WI38 (cell line): Measurements from ENCODE around the gene GPRIN1.
"Not testable (repeated sequence)": the region's sequence is repeated elsewhere in the genome, so short reads cannot be mapped to it uniquely, and the experiment has no call there.

Experiments
- H3K4me3 ChIP-seq: 2 replicates; pipeline ENCODE4 v1.5.1; 2011; ENCODE audit warnings: low read depth, mild to moderate bottlenecking, control low read depth, low read length
- TF ChIP-seq, protein P1 (sequence below): IDR thresholded peaks from 2 replicates; pipeline ENCODE4 v1.5.1; 2012; ENCODE audit warnings: low read depth, mild to moderate bottlenecking, control low read depth, low read length

Gene GPRIN1

DNA sequence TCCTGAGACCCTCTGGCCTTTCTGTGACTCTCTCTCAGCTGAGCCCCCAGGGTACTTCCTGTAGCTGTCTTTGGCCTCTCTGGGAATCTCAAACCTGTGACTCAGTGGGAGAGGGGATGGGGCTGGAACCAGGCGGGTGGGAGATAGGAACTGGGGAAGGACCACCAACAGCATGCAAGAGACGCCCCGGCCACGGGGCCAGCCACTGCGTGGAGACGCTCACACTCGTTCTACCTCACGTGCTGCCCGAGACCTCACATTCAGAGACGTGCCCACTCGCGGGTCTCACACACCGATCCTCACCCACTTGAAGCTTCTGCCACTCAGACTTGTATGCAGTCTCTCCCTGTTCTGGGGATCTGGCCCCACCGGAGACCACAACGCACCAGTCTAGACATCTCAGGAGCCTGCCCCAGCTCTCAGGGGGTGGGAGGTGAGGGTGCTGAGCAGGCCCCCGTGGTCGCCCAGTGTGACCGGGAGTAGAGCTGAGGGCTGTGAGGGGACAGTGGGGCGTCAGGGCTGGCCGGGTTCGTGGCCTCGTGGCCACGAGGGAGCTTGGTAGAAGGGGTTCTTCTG, 13.8 kb downstream of the GPRIN1 start:
- TF ChIP-seq, protein P1, sequence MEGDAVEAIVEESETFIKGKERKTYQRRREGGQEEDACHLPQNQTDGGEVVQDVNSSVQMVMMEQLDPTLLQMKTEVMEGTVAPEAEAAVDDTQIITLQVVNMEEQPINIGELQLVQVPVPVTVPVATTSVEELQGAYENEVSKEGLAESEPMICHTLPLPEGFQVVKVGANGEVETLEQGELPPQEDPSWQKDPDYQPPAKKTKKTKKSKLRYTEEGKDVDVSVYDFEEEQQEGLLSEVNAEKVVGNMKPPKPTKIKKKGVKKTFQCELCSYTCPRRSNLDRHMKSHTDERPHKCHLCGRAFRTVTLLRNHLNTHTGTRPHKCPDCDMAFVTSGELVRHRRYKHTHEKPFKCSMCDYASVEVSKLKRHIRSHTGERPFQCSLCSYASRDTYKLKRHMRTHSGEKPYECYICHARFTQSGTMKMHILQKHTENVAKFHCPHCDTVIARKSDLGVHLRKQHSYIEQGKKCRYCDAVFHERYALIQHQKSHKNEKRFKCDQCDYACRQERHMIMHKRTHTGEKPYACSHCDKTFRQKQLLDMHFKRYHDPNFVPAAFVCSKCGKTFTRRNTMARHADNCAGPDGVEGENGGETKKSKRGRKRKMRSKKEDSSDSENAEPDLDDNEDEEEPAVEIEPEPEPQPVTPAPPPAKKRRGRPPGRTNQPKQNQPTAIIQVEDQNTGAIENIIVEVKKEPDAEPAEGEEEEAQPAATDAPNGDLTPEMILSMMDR = no peak
- H3K4me3 ChIP-seq = no peak overlapping the region

DNA sequence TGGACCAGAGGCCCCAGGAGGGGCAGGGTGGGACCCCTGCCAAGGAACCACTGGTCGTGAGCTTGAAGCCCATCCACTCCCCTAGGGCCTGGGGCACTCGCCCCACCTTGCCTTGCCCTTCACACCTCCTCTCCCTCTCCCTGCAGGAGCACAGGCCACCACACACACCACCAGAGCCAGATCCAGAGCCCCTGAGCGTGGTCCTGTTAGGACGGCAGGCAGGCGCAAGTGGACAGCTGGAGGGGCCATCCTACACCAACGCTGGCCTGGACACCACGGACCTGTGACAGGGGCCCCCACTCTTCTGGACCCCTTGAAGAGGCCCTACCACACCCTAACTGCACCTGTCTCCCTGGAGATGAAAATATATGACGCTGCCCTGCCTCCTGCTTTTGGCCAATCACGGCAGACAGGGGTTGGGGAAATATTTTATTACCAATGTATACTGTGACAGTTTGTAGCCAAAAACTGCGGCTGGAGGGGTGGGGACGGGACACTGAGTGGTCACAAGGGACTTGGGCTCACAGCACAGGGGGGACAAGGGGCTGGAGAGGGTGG, 14.5 kb downstream of the GPRIN1 start:
- TF ChIP-seq, protein P1 = no peak
- no peak overlapping the region for H3K4me3 ChIP-seq

DNA sequence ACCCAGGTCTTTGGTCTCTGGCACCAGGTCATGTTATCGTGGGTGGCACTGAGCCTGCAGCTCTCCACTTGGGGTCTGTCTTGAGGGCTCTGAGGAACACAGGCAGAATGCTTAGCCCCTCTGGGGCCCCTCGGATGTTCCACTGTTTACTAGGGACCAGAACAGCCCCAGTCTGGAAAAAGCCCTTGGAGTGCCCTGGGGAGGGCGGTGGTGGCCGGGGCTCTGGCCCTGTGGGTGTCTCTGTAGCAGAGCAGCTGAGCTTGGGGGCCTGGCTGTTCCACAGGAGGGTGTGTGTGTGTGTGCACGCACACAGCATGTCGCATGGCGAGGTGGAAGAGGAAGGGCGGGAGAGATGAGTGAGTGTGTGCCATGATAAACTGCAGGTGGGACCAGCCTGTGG, 15.4 kb downstream of the GPRIN1 start:
- TF ChIP-seq, protein P1 = no peak

DNA sequence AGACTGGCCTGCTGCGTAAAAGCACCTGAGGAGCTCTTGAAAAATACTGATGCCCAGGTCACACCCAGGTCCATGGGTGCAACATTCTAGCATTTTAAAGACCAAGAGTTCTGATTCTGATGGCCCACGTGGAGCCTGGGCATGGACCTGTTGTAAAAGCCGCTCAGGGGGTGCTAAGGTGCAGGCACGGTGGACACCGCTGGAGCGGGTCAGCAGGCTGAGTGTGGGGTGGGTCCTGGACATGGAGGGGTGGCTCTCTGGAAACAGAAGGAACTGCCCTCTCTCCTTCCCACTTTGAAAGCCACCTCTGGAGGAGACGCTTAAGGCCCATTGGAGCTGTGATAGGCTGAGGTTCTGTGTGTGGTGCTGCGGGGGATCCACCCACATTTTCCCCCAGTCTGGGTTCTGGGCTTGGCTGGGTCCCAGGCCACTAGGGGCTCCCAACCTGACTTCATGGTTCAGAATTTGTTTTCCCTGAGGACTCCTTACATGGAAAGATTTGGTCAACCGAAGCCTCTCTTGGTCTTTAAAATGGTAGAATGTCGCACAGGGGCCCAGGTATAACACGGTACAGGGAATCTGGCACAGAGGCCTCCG, 16.6 kb downstream of the GPRIN1 start:
- no peak overlapping the region for H3K4me3 ChIP-seq
- TF ChIP-seq, protein P1 = no peak

More for the DNA sequence above, 15.4 kb downstream of the GPRIN1 start:
- H3K4me3 ChIP-seq = no peak overlapping the region

DNA sequence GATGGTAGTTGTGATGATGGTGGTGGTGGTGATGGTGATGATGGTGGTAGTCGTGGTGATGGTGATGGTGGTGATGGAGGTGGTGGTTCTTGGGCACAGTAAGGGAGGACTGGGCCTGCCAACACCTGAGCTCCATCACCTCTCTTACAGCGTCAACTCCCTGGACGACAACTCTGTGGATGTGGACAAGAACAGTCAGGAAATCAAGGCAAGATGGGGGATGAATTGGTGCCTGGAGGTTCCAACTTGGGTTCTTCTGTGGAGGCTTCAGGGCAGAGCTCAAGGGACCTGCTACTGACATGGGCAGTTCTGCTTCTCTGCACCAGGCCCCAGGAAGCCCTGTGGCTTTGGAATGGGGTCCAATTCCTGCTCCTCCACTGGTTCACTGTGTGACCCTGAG, 17.4 kb downstream of the GPRIN1 start:
- no peak overlapping the region for H3K4me3 ChIP-seq
- TF ChIP-seq, protein P1 = no peak

DNA sequence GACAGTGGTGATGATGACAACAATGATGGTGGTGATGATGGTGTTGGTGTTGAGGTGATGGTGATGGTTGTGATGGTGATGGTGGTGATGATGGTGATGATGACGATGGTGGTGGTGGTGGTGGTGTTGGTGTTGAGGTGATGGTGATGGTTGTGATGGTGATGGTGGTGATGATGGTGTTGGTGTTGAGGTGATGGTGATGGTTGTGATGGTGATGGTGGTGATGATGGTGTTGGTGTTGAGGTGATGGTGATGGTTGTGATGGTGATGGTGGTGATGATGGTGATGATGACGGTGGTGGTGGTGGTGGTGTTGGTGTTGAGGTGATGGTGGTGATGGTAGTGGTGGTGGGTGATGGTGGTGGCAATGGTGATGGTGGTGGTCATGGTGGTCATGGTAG, 18.3 kb downstream of the GPRIN1 start:
- H3K4me3 ChIP-seq = not testable (repeated sequence)

DNA sequence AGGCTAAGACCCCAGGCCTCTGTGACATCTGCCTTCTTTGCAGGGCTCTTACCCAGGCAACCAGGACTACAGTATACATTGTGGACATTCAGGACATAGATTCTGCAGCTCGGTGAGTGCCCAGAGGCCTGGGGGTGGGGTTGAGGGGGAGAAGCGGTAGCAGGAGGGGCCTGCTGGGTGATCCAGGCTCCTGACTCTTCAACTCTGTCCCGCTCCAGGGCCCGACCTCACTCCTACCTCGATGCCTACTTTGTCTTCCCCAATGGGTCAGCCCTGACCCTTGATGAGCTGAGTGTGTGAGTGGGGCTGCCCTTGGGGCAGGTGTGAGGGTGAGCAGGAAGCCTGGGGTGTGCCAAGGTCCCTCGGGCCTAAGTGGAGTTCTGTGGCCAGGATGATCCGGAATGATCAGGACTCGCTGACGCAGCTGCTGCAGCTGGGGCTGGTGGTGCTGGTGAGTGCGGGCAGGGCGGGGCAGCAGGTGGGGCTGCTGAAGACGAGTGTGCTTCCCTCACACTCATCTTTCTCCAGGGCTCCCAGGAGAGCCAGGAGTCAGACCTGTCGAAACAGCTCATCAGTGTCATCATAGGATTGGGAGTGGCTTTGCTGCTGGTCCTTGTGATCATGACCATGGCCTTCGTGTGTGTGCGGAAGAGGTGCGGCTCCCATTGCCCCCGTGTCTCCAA, 19.8 kb downstream of the GPRIN1 start:
- no peak overlapping the region for H3K4me3 ChIP-seq
- TF ChIP-seq, protein P1 = no peak
